ENCODE results near the gene GNAI2. TPM values are rescaled to one million over a fixed set of nuclear protein-coding genes. Genes with fewer than 3 reads are reported as not detected.

Gene GNAI2
- total and polyA plus RNA-seq, 2 donors (not counting 3 experiments of a cell fraction or from before 2014, with no cell fraction given), result 767 to 1,875 TPM

- no peak within 1 kb of the TSS for H3K4me2 ChIP-seq (ENCODE audit: insufficient read depth, low read length)
- no peaks in the 10 kb centered on the region for H3K9me1 ChIP-seq (replicated peaks; ENCODE audit: control insufficient read depth, extremely low read depth, insufficient read depth, low read length)
- H3K4me3 ChIP-seq (replicated peaks in 1 of 3; ENCODE audit: insufficient read depth in 1 of 3, low read depth in 1 of 3, low read length in 3 of 3), result no peak within 1 kb of the TSS
- peaks cover 6% of the 10 kb centered on the region in 2 experiments for H3K27me3 ChIP-seq (ENCODE audit: control insufficient read depth in 2 of 2, insufficient read depth in 2 of 2, low read length in 2 of 2)
- no peak within 1 kb of the TSS for H2AFZ ChIP-seq (ENCODE audit: low read depth, low read length)
- dilution Hi-C loops (cut with MboI; ENCODE audit: extremely low pct_ligation_motif_present, low sequenced_read_pairs) (no loop called here), intact Hi-C loops (cut with micrococcal nuclease) (loop anchor here (10.0 kb wide), 1 partner anchor 144 kb away; no protein-coding TSS in a partner anchor)
- no TSS peak for BruUV-seq (replicated peaks)
- ChIA-PET POLR2A (interaction anchor here (1.6 kb wide), 1 partner anchor 23 kb away, joined by 3 read pairs; no protein-coding TSS in a partner anchor), CTCF (interaction anchor here (1.0 to 3.7 kb wide), 5 partner anchors 9 to 74 kb away, joined by 3 to 26 read pairs (median 5); no protein-coding TSS in a partner anchor)
- H3K36me3 ChIP-seq (ENCODE audit: control insufficient read depth in 2 of 2, extremely low read depth in 1 of 2, insufficient read depth in 2 of 2, low read length in 2 of 2), result no peaks in the 10 kb centered on the region
- TF ChIP-seq POLR2AphosphoS5 (IDR thresholded peaks at IDR 0.05; ENCODE audit: insufficient read depth, low read depth, low read length) (no peak), CTCF (IDR thresholded peaks at IDR 0.05; ENCODE audit: extremely low read depth in 1 of 2, insufficient read depth in 1 of 2, low read depth in 1 of 2, low read length in 2 of 2) (no peak), MAX (IDR thresholded peaks at IDR 0.05; ENCODE audit: insufficient read depth, insufficient read length) (no peak), GATA2 (IDR thresholded peaks at IDR 0.05; ENCODE audit: insufficient read depth, insufficient read length, low read depth, low read length) (no peak), JUN (IDR thresholded peaks at IDR 0.05; ENCODE audit: borderline replicate concordance, insufficient read depth, insufficient read length, low read depth) (no peak), EZH2 (IDR thresholded peaks at IDR 0.05; ENCODE audit: borderline replicate concordance, low read depth, low read length, severe bottlenecking) (no peak), POLR2A (IDR thresholded peaks at IDR 0.05; ENCODE audit: low read depth, low read length) (no peak), MYC (IDR thresholded peaks at IDR 0.05; ENCODE audit: low read depth, low read length) (no peak), FOS (IDR thresholded peaks at IDR 0.05; ENCODE audit: borderline replicate concordance, insufficient read depth, low read length) (no peak)
- H3K9me3 ChIP-seq (replicated peaks; ENCODE audit: control insufficient read depth, insufficient read depth, low read length), result no peaks in the 10 kb centered on the region
- peaks cover 2% of the 10 kb centered on the region for H3K4me1 ChIP-seq (ENCODE audit: control insufficient read depth, extremely low read depth, insufficient read depth, low read length)
- no peak for FAIRE-seq
- H3K79me2 ChIP-seq (ENCODE audit: control insufficient read depth, insufficient read depth, low read length), result no peaks in the 10 kb centered on the region
- H3K9ac ChIP-seq (replicated peaks; ENCODE audit: extremely low read depth, insufficient read depth, low read length), result no peak within 1 kb of the TSS
- no peak for DNase-seq (ENCODE audit: low read depth, low spot score)
- no peak within 1 kb of the TSS for H3K27ac ChIP-seq (ENCODE audit: insufficient read depth, low read depth, low read length)
- H4K20me1 ChIP-seq (replicated peaks; ENCODE audit: control insufficient read depth, extremely low read depth, insufficient read depth, low read length), result no peaks in the 10 kb centered on the region
These were observed 32.9 kb downstream of the GNAI2 start, which contains the start of gene SEMA3B for GRCh38 chr3:50268703-50269451. SEMA3B (plus strand) TSS chr3:50269147; CDS start chr3:50269241, 94 bp downstream.

Data from endothelial cell of umbilical vein (primary cell).